Measurements from ENCODE around the gene TMED6.
A peak's percentile ranks its signal among the peaks of the same experiment; 100 is the strongest.

TMED6 gene

DNA sequence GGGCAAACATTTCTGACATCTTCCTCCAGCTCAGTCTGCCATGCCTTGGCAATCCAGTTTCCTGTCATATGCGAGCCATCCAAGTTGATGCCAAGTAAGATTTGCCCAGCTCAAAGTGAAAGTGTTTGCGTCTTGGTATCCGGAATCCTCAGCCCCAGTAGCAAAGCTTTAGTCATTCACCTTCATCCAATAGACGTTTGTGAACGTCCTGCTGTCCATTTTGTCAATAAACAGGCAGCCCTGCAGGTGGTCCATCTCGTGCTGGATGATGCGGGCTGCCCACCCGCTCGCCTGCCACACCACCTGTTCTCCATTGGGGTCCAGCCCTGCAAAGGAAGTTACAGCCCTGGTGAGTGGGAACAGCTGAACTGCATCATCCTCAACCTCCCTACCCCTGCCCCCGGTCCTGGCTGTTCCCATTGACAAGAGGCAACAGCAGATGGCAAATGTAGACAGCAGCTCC, 22.7 kb downstream of the TMED6 start:
- Mint-ChIP-seq H3K27ac (peak overlapping the region; percentile 48), H3K27me3 (ENCODE audit: low read depth, poor library complexity) (no peaks in the 10 kb centered on the region), H3K9me3 (no peaks in the 10 kb centered on the region), H3K4me1 (peaks cover 43% of the 10 kb centered on the region), H3K36me3 (ENCODE audit: low read depth) (peaks cover 49% of the 10 kb centered on the region), H3K4me3 (peak overlapping the region; percentile 86)
- no peak for DNase-seq
- TF ChIP-seq, protein P1, sequence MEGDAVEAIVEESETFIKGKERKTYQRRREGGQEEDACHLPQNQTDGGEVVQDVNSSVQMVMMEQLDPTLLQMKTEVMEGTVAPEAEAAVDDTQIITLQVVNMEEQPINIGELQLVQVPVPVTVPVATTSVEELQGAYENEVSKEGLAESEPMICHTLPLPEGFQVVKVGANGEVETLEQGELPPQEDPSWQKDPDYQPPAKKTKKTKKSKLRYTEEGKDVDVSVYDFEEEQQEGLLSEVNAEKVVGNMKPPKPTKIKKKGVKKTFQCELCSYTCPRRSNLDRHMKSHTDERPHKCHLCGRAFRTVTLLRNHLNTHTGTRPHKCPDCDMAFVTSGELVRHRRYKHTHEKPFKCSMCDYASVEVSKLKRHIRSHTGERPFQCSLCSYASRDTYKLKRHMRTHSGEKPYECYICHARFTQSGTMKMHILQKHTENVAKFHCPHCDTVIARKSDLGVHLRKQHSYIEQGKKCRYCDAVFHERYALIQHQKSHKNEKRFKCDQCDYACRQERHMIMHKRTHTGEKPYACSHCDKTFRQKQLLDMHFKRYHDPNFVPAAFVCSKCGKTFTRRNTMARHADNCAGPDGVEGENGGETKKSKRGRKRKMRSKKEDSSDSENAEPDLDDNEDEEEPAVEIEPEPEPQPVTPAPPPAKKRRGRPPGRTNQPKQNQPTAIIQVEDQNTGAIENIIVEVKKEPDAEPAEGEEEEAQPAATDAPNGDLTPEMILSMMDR (IDR thresholded peaks at IDR 0.05), result no peak

DNA sequence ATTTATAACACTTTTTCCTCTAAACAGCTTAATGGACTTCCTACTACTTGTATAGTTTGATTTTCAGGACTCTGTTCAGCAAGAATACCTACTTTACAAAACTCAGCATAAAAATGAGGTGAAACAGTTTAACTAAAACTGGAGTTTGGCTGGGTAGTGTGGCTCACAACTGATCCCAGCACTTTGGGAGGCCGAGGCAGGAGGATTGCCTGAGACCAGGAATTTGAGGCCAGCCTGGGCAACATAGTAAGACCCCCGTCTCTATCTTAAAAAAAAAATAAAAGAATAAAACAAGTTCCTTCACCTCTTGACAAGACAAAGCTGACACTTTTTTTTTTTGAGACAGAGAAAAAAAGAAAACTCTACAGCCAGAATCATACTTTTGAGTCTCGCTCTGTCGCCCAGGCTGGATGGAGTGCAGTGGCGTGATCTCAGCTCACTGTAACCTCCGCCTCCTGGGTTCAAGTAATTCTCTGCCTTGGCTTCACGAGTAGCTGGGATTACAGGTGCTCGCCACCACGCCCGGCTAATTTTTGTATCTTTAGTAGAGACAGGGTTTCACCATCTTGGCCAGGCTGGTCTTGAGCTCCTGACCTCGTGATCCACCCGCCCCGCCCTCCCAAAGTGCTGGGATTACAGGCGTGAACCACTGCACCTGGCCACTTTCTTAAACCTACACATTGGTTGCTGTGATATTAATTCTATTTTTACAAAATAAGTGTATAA, 23.8 kb downstream of the TMED6 start:
- no peaks in the 10 kb centered on the region for H3K27me3 Mint-ChIP-seq (ENCODE audit: low read depth, poor library complexity)
- no peak for DNase-seq
- H3K27ac Mint-ChIP-seq, result no peak overlapping the region
- peaks cover 41% of the 10 kb centered on the region for H3K4me1 Mint-ChIP-seq
- TF ChIP-seq, protein P1 (IDR thresholded peaks at IDR 0.05), result no peak
- H3K9me3 Mint-ChIP-seq, result no peaks in the 10 kb centered on the region
- peak overlapping the region; percentile 86 for H3K4me3 Mint-ChIP-seq
- H3K36me3 Mint-ChIP-seq (ENCODE audit: low read depth), result peaks cover 45% of the 10 kb centered on the region

DNA sequence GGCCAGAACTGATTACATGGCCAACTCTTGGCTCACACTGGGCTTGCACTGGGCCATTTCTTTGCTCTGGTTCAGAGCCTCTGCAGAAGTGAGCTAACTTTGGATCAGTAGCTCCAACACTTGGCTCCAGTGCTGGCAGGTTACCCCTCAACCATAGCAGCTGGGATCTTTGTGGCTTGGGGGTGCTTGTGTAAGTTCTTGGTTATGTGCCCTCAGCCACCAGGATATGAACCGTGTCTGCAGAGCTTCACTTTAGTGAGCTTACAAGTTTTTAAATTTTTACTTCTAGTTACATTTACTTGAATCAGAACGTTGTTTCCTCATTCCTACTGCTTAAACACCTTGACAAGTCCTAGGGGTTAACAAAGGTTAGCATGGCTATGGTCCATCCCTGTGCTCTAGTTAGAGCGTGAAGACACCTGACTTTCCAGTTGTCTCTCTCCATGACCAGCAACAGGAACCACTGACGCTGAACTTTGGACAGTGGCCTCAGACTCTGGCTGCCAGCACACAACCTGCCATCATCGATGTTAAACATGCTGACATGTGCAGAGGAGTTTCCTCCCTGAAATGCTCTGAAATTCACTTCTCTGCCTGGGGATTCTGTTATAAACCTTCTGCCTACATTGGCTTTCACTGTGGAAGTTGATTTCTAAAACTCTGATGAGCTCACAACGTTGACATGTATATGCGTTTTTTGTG, 25.3 kb downstream of the TMED6 start:
- Mint-ChIP-seq H3K9me3 (no peaks in the 10 kb centered on the region), H3K36me3 (ENCODE audit: low read depth) (peaks cover 45% of the 10 kb centered on the region), H3K4me3 (peak overlapping the region; percentile 2), H3K27ac (peak overlapping the region; percentile 80), H3K27me3 (ENCODE audit: low read depth, poor library complexity) (no peaks in the 10 kb centered on the region), H3K4me1 (peaks cover 51% of the 10 kb centered on the region)
- TF ChIP-seq, protein P1 (IDR thresholded peaks at IDR 0.05), result no peak
- DNase-seq, result no peak

DNA sequence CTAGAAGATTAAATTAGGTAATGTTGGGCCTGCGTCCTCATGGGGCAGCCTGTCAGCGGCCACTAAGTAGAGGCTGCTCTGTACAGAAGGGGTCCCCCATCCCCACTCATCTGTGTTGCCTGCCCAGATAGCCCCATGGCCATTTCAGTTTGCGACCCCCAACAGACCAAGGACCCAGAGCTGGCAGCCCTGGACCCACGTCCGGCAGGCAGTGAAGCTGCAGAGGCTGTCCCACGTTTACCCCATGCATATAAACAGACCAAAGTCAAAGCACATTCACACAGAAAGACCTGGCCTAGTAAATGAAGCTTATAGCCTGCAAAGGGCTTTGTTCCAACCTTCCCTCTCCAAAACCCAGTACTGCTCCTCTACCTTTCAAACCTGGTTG, 25.8 kb downstream of the TMED6 start:
- Mint-ChIP-seq H3K36me3 (ENCODE audit: low read depth) (peaks cover 50% of the 10 kb centered on the region), H3K27ac (peak overlapping the region; percentile 80), H3K4me1 (peaks cover 52% of the 10 kb centered on the region), H3K27me3 (ENCODE audit: low read depth, poor library complexity) (no peaks in the 10 kb centered on the region), H3K9me3 (no peaks in the 10 kb centered on the region), H3K4me3 (no peak overlapping the region)
- DNase-seq, result no peak
- TF ChIP-seq, protein P1 (IDR thresholded peaks at IDR 0.05), result no peak

DNA sequence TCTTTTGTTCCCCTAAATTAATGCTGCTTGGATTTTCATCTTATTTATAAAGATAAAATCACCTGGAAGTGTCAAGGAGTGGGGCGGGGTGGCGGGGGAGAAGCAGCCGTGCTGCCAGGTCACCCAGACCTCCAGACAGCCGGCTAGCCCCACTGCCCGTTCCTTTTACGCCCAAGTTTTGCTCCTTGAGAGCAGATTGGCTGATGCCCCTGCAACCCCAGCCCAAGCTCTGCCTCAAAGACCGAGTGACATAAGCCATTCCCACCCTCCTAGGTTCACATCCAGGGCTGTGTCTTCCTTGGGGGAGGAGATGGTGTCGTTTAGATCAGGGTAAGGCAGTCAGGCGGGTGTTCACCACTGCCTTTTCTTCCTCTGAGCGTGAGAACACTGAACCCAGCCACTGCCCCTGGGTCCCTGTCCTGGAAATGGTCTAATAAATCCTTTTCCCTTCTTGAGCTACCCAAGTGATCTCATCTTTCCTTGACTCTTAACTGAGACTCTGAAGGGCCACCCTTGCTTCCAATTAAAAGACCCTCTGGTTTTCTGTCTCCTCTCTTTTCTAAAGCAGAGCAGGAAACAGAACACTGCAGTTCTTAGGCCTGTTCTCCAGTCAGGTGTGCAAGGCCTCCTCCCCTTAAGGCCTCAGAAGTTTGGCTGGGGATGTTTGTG, 26.9 kb downstream of the TMED6 start:
- Mint-ChIP-seq H3K9me3 (no peaks in the 10 kb centered on the region), H3K36me3 (ENCODE audit: low read depth) (peaks cover 53% of the 10 kb centered on the region), H3K27ac (peak overlapping the region; percentile 77), H3K4me3 (no peak overlapping the region), H3K4me1 (peaks cover 52% of the 10 kb centered on the region), H3K27me3 (ENCODE audit: low read depth, poor library complexity) (no peaks in the 10 kb centered on the region)
- TF ChIP-seq, protein P1 (IDR thresholded peaks at IDR 0.05), result no peak
- DNase-seq, result no peak

Measured in nephron progenitor cell (in vitro differentiated cells).